Fibroblast of pulmonary artery (primary cell): ENCODE measurements around the gene FBRS.

ENCODE experiments used
- DNase-seq: peaks from one replicate; pipeline ENCODE4 v3.0.0-alpha.2; 2010; ENCODE audit warnings: low read depth
- H3K4me3 ChIP-seq: replicated peaks from 2 replicates; pipeline ENCODE4 v1.5.1; 2011; ENCODE audit warnings: low read depth, mild to moderate bottlenecking, control low read depth, low read length, moderate library complexity
- CTCF ChIP-seq: IDR thresholded peaks from 2 replicates; pipeline ENCODE4 v1.5.1; 2011; ENCODE audit warnings: mild to moderate bottlenecking, control low read depth, low read length, inconsistent platforms; ENCODE audit errors: missing control alignments

Gene FBRS

DNA sequence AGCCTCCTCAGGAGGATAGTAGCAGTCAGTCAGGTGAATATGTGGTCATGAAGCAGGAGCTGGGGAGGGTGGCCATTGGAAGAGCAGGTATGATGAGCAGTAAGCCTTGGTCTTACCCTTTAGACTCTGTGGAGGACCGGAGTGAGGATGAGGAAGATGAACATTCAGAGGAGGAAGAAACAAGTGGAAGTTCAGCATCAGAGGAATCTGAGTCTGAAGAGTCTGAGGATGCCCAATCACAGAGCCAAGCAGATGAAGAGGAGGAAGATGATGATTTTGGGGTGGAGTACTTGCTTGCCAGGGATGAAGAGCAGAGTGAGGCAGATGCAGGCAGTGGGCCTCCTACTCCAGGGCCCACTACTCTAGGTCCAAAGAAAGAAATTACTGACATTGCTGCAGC, 53.5 kb downstream of the FBRS start:
- no peak for TF ChIP-seq CTCF
- H3K4me3 ChIP-seq: no peak overlapping the region
- no peak for DNase-seq

GRCh38 chr16:30715750-30716445, 57.7 kb downstream of the FBRS start:
- H3K4me3 ChIP-seq: no peak overlapping the region
- no peak for TF ChIP-seq CTCF
- DNase-seq: peak; percentile 41

- no peak overlapping the region for H3K4me3 ChIP-seq
- TF ChIP-seq CTCF: no peak
- DNase-seq: no peak
These were observed 61.9 kb downstream of the FBRS start for GRCh38 chr16:30720086-30720485.
